PC-3 (cell line): Measurements from ENCODE around the gene HTRA2. TPM values are rescaled to one million over a fixed set of nuclear protein-coding genes. Genes with fewer than 3 reads are reported as not detected.

Experiments
- ATAC-seq: fragments of 200-7000 bp; cut with Tn5 transposase; 2 replicates; pipeline ENCODE4 v1.9.1; 2020; ENCODE audit warnings: mild to moderate bottlenecking, moderate library complexity
- BruUV-seq: library from RNA; stranded (reverse); fragments of 400-500 nt; replicated peaks from 2 replicates; lab custom pipeline; 2021; lab: Mats Ljungman, UMichigan
- CTCF ChIA-PET: fragments of 300-600 bp; sonication (Branson Sonifier 250); formaldehyde crosslinking; loops from one replicate; lab custom pipeline; 2022; ENCODE audit warnings: antibody characterized with exemption; lab: Charles Lee
- POLR2A ChIA-PET: fragments of 300-600 bp; sonication (Branson Sonifier 250); formaldehyde crosslinking; loops from one replicate; lab custom pipeline; 2022; ENCODE audit warnings: antibody characterized with exemption; ENCODE audit not compliant: unreplicated experiment; lab: Charles Lee
- DNase-seq: peaks from one replicate; pipeline ENCODE4 v3.0.0-alpha.2; 2015
- H2AFZ ChIP-seq: fragments of 300-600 bp; sonication (generic); 2 replicates; pipeline ENCODE4 v1.6.0; 2016; ENCODE audit warnings: antibody characterized with exemption, low read length
- H3F3A ChIP-seq: fragments of 300-600 bp; sonication (generic); one replicate; pipeline ENCODE4 v1.6.0; 2017; ENCODE audit warnings: antibody characterized with exemption, low read length, control low read depth, mild to moderate bottlenecking; ENCODE audit not compliant: unreplicated experiment
- H3K27ac ChIP-seq: fragments of 300-600 bp; sonication (generic); 2 replicates; pipeline ENCODE4 v1.5.1; 2016; ENCODE audit warnings: mild to moderate bottlenecking, low read length
- H3K27me3 ChIP-seq: fragments of 300-600 bp; sonication (generic); 2 replicates; pipeline ENCODE4 v1.6.1; 2016; ENCODE audit warnings: low read length, mixed read lengths
- H3K36me3 ChIP-seq: fragments of 300-600 bp; sonication (generic); 2 replicates; pipeline ENCODE4 v1.6.1; 2016; ENCODE audit warnings: low read depth, mixed run types, low read length, mixed read lengths
- H3K4me1 ChIP-seq: fragments of 300-600 bp; sonication (generic); 2 replicates; pipeline ENCODE4 v1.5.1; 2016; ENCODE audit warnings: low read length; ENCODE audit not compliant: insufficient read depth
- H3K4me2 ChIP-seq: fragments of 300-600 bp; sonication (generic); 2 replicates; pipeline ENCODE4 v1.6.0; 2016; ENCODE audit warnings: low read length
- H3K4me3 ChIP-seq: fragments of 300-600 bp; sonication (generic); 2 replicates; pipeline ENCODE4 v1.5.1; 2016; ENCODE audit warnings: mild to moderate bottlenecking, low read length, mixed read lengths
- H3K79me2 ChIP-seq: fragments of 300-600 bp; sonication (generic); 2 replicates; pipeline ENCODE4 v1.6.1; 2017; ENCODE audit warnings: low read length, mixed read lengths
- H3K9ac ChIP-seq: fragments of 300-600 bp; sonication (generic); 2 replicates; pipeline ENCODE4 v1.6.0; 2016; ENCODE audit warnings: mild to moderate bottlenecking, low read length
- H3K9me2 ChIP-seq: fragments of 300-600 bp; sonication (generic); replicated peaks from 2 replicates; pipeline ENCODE4 v1.6.1; 2016; ENCODE audit warnings: mixed run types, low read length, mixed read lengths
- H3K9me3 ChIP-seq: fragments of 300-600 bp; sonication (generic); 2 replicates; pipeline ENCODE4 v1.6.1; 2016; ENCODE audit warnings: low read length, mixed read lengths
- H4K20me1 ChIP-seq: fragments of 300-600 bp; sonication (generic); 2 replicates; pipeline ENCODE4 v1.6.1; 2016; ENCODE audit warnings: low read length, mixed read lengths
- EZH2 ChIP-seq: fragments of 300-600 bp; sonication (generic); IDR thresholded peaks from one replicate; pipeline ENCODE4 v1.6.1; 2017; ENCODE audit warnings: antibody characterized with exemption, mild to moderate bottlenecking, low read length; ENCODE audit not compliant: unreplicated experiment
- EZH2phosphoT487 ChIP-seq: fragments of 300-600 bp; sonication (generic); IDR thresholded peaks from 2 replicates; pipeline ENCODE4 v1.6.1; 2018; ENCODE audit warnings: mild to moderate bottlenecking, antibody characterized with exemption, low read length, borderline replicate concordance
- intact Hi-C: fragments of 100-400 bp; cut with micrococcal nuclease; formaldehyde crosslinking; loops from 2 replicates; pipeline ENCODE4 v1.9.0; 2023
- total RNA-seq: library from RNA; depleted of rRNA; stranded (reverse); fragments of >200 nt; gene quantifications from 2 replicates; pipeline ENCODE4 v1.2.3, GENCODE V29; 2014
- TF ChIP-seq, protein P1 (sequence below): fragments of 300-600 bp; sonication (generic); conservative IDR thresholded peaks from 2 replicates; pipeline ENCODE4 v1.5.1; 2017; ENCODE audit warnings: antibody characterized with exemption, low read depth, mild to moderate bottlenecking, low read length

HTRA2 gene
- total RNA-seq, 1 experiment from 2014 or later = 71.8 TPM

GRCh38 chr2:74548285-74548899, 18.7 kb downstream of the HTRA2 start:
- H3K9me2 ChIP-seq = no peaks in the 10 kb centered on the region
- intact Hi-C loops = no loop called here
- H3K36me3 ChIP-seq = no peaks in the 10 kb centered on the region
- peak overlapping the region; percentile 80 for H3K9ac ChIP-seq
- H3K9me3 ChIP-seq = no peaks in the 10 kb centered on the region
- H3K4me1 ChIP-seq = peaks cover 12% of the 10 kb centered on the region; the same call in 1 of the 2 replicates
- DNase-seq (no peak), ATAC-seq (no peak)
- POLR2A ChIA-PET = no interaction called here
- no peak overlapping the region for H3K27ac ChIP-seq
- H3K4me2 ChIP-seq = peak overlapping the region; percentile 100
- H3K27me3 ChIP-seq = no peaks in the 10 kb centered on the region
- H2AFZ ChIP-seq = peak overlapping the region; percentile 97
- TF ChIP-seq, protein P1, sequence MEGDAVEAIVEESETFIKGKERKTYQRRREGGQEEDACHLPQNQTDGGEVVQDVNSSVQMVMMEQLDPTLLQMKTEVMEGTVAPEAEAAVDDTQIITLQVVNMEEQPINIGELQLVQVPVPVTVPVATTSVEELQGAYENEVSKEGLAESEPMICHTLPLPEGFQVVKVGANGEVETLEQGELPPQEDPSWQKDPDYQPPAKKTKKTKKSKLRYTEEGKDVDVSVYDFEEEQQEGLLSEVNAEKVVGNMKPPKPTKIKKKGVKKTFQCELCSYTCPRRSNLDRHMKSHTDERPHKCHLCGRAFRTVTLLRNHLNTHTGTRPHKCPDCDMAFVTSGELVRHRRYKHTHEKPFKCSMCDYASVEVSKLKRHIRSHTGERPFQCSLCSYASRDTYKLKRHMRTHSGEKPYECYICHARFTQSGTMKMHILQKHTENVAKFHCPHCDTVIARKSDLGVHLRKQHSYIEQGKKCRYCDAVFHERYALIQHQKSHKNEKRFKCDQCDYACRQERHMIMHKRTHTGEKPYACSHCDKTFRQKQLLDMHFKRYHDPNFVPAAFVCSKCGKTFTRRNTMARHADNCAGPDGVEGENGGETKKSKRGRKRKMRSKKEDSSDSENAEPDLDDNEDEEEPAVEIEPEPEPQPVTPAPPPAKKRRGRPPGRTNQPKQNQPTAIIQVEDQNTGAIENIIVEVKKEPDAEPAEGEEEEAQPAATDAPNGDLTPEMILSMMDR = no peak
- TF ChIP-seq EZH2phosphoT487 = no peak
- no peak for TF ChIP-seq EZH2
- H3F3A ChIP-seq = no peaks in the 10 kb centered on the region
- H4K20me1 ChIP-seq = no peaks in the 10 kb centered on the region
- H3K79me2 ChIP-seq = peaks cover 10% of the 10 kb centered on the region
- CTCF ChIA-PET = no interaction called here
- H3K4me3 ChIP-seq = peak overlapping the region; percentile 83
- no TSS peak for BruUV-seq

- TF ChIP-seq EZH2phosphoT487 = no peak
- TF ChIP-seq, protein P1 = no peak
- DNase-seq = peak; percentile 76
- H3K4me1 ChIP-seq = peaks cover 12% of the 10 kb centered on the region; the same call in 1 of the 2 replicates
- ATAC-seq = peak; percentile 85
- no peaks in the 10 kb centered on the region for H3K9me3 ChIP-seq
- peak overlapping the region; percentile 48 for H3K27ac ChIP-seq
- no peaks in the 10 kb centered on the region for H3F3A ChIP-seq
- peak overlapping the region; percentile 100 for H3K4me2 ChIP-seq
- H3K4me3 ChIP-seq = peak overlapping the region; percentile 83
- no peaks in the 10 kb centered on the region for H4K20me1 ChIP-seq
- POLR2A ChIA-PET = no interaction called here
- peaks cover 10% of the 10 kb centered on the region for H3K79me2 ChIP-seq
- TSS peak; percentile 69 for BruUV-seq
- intact Hi-C loops = no loop called here
- H2AFZ ChIP-seq = peak overlapping the region; percentile 97
- H3K9me2 ChIP-seq = no peaks in the 10 kb centered on the region
- H3K27me3 ChIP-seq = no peaks in the 10 kb centered on the region
- H3K9ac ChIP-seq = peak overlapping the region; percentile 80
- CTCF ChIA-PET = no interaction called here
- H3K36me3 ChIP-seq = no peaks in the 10 kb centered on the region
These were observed 19.4 kb downstream of the HTRA2 start for GRCh38 chr2:74548900-74549826.
